Measurements from ENCODE around the gene SRP68. TPM values are rescaled to one million over a fixed set of nuclear protein-coding genes. Genes with fewer than 3 reads are reported as not detected.
A peak's percentile ranks its signal among the peaks of the same experiment; 100 is the strongest.

Gene SRP68
- total RNA-seq, 4 donors from 2014 or later = 42.3 to 62.0 (median 49.6) TPM

DNA sequence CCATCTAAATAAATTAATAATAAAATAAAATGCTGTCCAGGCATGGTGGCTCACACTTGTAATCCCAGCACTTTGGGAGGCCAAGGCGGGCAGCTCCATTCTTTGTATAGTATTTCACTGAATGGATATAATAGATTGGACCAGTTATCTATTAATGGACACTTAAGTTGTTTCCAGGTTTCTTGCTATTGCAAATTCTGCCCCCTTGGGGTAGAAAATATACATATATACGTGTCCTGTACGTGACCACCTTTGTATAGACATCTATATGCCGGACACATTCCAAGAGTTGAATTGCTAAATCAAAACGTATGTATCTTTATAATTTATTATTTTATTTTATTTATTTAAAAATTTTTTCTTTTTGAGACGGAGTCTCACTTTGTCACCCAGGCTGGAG lies 35.2 kb upstream of the SRP68 start:
- no peak for ATAC-seq (ENCODE audit: low FRiP score)
- TF ChIP-seq, protein P1, sequence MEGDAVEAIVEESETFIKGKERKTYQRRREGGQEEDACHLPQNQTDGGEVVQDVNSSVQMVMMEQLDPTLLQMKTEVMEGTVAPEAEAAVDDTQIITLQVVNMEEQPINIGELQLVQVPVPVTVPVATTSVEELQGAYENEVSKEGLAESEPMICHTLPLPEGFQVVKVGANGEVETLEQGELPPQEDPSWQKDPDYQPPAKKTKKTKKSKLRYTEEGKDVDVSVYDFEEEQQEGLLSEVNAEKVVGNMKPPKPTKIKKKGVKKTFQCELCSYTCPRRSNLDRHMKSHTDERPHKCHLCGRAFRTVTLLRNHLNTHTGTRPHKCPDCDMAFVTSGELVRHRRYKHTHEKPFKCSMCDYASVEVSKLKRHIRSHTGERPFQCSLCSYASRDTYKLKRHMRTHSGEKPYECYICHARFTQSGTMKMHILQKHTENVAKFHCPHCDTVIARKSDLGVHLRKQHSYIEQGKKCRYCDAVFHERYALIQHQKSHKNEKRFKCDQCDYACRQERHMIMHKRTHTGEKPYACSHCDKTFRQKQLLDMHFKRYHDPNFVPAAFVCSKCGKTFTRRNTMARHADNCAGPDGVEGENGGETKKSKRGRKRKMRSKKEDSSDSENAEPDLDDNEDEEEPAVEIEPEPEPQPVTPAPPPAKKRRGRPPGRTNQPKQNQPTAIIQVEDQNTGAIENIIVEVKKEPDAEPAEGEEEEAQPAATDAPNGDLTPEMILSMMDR (IDR thresholded peaks at IDR 0.05) = no peak
- DNase-seq (ENCODE audit: low spot score) = no peak

DNA sequence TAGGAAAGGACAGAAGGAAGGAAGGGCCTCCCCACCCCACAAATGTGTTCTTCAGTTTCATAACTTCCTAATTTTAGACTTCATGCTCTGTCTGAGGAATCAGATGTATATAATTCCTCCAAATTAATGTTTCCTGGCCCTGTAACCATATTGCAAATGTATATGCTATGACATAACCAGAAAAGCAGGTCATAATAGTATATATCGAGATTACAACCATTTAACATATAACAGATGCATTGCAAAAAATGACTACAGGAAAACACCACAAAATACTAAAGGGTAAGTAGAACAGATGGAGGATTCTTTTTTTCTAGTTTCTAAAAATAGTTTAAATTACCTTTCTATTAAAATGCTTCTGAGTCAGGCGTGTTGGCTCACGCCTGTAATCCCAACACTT lies 34.4 kb upstream of the SRP68 start:
- no peak for DNase-seq (ENCODE audit: low spot score)
- TF ChIP-seq, protein P1 (IDR thresholded peaks at IDR 0.05) = no peak
- ATAC-seq (ENCODE audit: low FRiP score) = no peak

DNA sequence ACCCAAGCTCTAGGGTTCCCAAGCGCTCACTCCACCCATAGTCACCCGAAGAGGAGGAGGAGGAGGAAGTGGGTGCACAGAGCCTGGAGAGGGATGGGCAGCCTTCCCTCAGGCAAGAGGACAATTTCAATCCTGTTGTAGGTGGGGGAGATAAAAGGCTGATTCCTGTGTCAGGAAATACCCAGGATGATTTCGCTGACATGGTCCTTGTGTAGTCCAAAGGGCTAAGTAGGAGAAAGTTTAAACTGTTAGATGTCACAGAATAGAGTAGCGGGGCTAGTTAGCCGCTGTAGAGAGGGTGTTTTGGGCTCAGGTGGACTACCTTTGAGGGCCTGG lies 32.5 kb upstream of the SRP68 start:
- ATAC-seq (ENCODE audit: low FRiP score) = no peak
- TF ChIP-seq, protein P1 (IDR thresholded peaks at IDR 0.05) = no peak
- no peak for DNase-seq (ENCODE audit: low spot score)

DNA sequence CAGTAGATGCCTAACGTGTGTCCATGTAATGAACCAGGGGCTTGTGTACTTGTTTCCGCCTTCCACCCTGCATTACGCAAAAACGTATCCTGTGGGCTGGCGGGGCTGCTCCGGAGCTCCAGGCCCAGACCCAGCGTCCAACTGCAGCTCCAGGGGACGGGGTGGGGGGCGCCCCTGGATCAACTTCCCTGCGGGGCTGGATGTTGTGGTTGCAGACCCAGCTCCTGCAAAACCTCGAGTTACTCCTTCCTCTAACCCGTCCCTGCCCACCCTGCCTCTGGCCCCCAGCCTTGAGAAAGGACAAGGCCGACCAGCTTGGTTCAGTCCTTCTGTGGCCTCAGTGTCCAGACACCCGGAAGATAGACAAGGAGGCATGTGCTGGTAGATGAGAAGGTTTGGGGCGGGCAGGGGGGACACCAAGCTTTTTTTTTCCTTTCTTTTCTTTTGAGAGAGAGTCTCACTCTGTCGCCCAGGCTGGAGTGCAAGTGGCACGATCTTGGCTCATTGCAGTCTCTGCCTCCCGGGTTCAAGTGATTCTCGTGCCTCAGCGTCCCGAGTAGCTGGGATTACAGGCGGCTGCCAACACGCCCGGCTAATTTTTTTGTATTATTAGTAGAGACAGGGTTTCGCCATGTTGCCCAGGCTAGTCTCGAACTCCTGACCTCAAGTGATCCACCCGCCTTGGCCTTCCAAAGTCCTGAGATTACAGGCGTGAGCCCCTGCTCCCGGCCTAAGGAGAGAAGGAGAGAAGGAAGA lies 32.0 kb upstream of the SRP68 start:
- TF ChIP-seq, protein P1 (IDR thresholded peaks at IDR 0.05) = no peak
- DNase-seq (ENCODE audit: low spot score) (no peak), ATAC-seq (ENCODE audit: low FRiP score) (no peak)

DNA sequence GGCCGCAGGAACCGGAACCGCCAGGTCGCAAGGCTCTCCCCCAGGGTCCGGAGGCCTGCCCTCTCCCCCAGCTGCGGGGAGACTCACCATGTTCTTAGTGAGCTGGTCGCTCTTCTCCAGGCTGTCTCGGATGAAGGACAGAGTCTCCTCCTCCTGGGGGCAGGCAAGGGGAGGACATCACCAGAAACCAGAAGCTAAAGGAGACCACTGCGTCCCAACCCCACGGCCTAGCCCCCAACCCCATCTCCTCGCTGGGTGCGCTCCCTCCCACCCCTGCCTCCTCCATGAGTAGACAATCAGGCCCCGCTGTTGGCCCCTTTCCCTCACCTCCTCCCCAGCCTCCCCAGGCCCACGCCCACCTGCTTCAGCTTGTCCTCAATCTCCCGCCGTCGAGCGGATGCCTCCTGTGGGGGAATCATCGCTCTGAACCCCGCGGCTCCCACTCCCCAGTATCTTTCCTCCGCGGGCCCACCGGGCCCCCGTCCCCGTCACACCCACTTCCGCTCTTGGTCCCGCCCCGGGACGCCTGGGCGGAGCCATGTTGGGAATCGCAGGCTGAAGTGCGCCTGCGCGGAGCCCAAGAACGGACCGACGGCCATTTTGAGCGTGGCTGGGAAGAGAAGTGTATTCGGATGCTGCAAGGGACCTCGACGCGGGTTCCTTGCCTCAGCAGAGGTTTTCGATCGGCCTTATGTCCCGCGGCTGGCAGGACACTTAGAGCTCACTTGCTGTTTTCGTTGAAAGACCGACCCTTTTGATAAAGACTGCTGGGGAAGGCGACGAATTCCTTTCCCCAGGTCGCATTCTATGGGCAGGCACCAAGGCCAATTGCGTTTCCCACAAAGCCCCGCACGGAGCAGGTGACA lies 31.2 kb upstream of the SRP68 start, which contains the start of gene EXOC7:
EXOC7 (minus strand) TSS at position 514 of the 866 bp plus-strand sequence; CDS start at position 419, 95 bp downstream.
- peak; percentile 77 for DNase-seq (ENCODE audit: low spot score)
- TF ChIP-seq, protein P1 (IDR thresholded peaks at IDR 0.05) = no peak
- peak; percentile 89 for ATAC-seq (ENCODE audit: low FRiP score)

DNA sequence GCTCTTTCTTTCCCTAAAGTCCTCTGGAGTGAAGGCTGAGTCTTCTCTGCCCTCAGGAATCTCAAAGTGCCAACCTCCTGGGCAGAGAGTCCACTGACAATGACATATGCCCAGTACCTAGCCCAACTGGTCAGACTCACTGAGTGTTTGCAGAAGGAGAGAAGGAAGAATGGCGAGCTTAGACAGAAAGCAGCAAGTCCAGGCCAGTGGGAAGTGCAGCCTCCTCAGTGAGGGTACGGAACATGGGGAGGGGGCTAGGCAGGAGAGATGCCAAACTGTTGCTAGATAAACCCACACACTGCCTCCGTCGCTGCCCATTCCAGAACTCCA lies 30.6 kb upstream of the SRP68 start:
- DNase-seq (ENCODE audit: low spot score) = no peak
- TF ChIP-seq, protein P1 (IDR thresholded peaks at IDR 0.05) = no peak
- ATAC-seq (ENCODE audit: low FRiP score) = peak; percentile 8

All from omental fat pad (tissue), 4 donors.